Activated CD4-positive, alpha-beta T cell treated with anti-CD3 and anti-CD28 coated beads, Interleukin-2, amount 50 U/mL, for 16 hours (primary cell): ENCODE measurements around the gene SUSD4.

Experiments
- DNase-seq: peaks from one replicate; pipeline ENCODE4 v3.0.0-alpha.2; 2020

SUSD4 gene

GRCh38 chr1:223176437-223176836 is 187.5 kb downstream of the SUSD4 start:
- DNase-seq: no peak

DNA sequence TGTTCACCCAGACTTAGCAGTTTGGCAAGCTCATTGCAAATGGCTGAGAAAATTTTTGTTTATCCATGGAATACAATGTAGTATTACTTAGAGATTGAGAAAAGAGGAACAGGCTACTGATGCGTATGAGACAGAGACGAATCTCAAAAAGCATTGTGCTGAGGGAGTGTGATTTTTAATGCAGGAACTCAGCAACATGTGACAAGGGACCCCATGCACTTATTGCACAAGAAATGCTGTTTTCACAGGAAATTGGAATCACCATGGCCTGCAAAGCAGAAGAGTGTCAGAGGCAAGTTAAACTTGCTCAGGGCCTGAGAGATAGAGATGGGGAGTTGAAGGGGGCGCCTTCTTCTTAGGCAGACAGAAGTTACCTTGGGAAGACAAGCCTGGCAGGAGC is 188.3 kb downstream of the SUSD4 start:
- DNase-seq: no peak

DNA sequence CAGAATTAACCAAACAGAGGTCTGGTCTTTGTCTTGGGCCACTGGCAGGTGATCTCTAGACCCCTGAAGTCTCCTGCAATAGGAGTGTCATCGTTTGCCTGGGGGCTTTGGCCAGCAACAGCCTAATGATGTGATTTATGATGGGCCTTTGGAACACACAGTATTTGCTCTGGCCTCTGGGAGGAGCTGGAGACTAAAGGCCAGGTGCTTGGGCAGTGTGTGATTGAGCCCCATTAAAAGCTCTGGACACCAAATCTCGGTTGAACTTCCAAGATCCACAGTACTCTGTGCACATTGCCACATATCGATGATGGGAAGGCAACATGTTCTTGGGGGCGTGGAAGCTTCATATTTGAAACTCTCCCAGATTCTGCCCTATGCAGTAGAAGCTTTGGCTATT is 188.9 kb downstream of the SUSD4 start:
- DNase-seq: no peak
